GM21619 (cell line): ENCODE results near the gene SBK2.

Experiments
- ATAC-seq: cut with Tn5 transposase; IDR thresholded peaks from one replicate; pipeline ENCODE4 v1.9.1; 2021; ENCODE audit not compliant: unreplicated experiment

Gene SBK2

DNA sequence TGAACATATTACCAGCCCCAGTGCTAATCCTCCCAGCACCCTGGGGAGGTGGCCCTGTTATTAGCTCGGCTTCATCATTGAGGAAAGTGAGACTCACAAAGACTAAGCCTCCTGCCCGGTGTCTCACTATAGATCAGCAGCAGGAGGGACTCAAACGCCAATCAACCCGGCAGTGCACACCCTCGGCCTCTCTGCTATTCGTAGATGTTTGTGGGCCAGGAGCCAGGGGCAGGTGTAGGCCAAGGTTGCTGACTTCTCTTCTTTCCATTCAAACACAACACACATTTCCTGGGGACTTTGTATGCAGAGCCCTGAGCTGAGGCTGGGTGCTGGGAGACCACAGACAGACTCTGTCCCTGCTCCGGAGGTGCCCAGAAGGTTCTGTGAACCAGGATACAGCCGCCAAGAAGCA lies 17.8 kb upstream of the SBK2 start:
- ATAC-seq: no peak

DNA sequence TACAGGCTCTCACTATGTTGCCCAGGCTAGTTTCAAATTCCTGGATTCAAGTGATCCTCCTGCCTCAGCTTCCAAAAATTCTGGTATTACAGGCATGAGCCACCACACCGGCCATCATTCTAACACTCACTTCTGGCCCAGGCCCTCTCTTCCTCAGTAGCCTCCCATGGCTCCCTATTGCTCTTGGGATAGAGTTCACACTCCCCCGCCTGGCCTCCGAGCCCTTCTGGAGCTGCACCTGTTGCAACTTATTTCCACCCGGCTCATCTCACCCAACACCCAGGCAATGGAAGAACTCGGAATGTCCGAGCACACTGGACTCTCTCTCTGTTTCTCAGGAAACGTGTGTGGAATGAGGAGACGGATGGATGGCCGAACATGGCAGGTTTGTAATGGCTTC lies 17.4 kb upstream of the SBK2 start:
- ATAC-seq: no peak

DNA sequence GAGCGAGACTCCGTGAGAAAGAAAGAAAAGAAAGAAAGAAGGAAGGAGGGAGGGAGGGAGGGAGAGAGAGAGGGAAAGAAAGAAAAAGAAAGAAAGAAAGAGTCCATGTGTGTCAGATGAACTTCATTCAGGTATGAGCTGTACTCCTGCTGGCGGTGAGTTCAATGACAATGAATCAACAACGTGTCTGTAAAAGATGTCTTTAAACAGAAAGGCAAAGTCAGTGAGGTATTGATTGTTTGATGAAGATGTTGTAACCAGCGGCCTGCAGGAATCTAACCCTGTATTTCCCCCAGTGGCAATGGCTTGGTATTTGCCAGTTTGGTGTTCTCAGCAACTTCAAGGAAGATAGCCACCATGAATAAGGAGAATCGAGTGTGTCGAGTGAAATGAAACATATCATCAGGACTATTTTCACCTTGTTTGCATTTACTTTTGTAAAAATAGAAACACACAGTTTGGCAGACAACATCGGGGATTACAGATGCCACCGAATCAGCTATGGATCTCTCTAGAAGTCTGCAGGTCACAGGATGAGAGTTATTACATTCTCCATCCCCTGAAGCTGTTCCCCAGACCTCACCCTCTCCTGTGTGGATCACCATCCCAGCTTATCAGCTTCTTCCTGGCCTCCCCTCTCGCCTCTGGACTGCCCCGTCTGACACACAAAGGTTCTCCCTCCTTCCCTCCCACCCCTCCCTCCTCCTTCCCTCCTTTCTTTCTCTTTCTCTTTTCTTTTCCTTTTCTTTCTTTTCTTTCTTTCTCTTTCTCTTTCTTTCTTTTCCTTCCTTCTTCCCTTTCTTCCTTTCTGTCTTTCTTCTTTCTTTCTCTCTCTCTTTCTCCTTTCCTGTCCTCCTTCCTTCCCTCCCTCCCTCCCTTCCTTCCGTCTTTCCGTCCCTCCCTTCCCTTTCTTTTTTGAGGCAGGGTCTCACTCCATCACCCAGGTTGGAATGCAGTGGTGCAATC lies 16.6 kb upstream of the SBK2 start:
- no peak for ATAC-seq

DNA sequence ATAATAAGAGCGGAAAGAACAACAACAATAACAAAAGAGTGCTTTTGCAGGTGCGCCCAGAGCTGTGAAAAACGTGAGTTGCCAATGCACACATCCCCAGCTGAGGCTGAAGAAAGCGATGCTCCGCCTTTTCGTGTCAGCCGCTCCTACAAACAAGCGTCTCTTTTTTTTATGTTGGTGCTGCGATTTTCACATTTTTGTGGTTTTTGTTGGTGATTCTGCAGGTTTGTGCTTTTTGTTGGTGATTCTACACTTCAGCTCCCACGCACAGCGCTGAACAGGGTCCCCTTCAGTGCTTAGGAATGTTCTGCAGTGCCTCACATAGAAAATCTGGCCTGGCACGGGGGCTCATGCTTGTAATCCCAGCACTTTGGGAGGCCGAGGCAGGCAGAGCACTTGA lies 15.7 kb upstream of the SBK2 start:
- ATAC-seq: no peak

DNA sequence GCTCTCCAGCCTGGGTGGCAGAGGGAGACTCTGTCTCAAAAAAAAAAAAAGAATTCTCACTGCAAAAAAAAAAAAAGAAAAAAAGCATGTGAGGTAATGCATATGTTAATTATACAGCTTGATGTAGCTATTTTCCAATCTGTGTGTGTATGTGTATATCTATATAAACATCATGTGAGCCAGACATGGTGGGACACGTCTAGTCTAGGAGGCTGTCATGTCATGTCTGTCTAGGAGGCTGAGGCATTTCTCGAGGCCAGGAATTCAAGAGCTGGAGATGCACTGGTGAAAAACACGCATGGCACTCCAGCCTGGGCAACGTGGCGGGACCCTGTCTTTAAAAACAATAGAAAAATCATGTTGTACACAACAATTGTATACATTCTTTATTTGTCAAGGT lies 15.3 kb upstream of the SBK2 start:
- ATAC-seq: no peak

DNA sequence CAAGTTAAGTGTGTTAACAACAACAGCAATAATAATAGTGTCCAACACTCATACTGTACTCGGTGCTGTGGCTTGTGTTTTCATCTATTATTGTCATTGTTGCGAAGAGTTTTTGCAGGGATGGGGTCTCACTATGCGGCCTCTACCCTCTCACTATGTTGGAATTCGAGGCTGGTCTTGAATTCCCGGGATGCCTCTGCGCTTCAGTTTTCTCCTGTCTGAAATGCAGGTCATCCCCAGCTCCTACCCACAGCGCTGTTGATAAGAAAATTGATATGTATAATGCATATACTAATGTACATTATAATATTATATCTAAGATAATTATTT lies 13.4 kb upstream of the SBK2 start:
- no peak for ATAC-seq

DNA sequence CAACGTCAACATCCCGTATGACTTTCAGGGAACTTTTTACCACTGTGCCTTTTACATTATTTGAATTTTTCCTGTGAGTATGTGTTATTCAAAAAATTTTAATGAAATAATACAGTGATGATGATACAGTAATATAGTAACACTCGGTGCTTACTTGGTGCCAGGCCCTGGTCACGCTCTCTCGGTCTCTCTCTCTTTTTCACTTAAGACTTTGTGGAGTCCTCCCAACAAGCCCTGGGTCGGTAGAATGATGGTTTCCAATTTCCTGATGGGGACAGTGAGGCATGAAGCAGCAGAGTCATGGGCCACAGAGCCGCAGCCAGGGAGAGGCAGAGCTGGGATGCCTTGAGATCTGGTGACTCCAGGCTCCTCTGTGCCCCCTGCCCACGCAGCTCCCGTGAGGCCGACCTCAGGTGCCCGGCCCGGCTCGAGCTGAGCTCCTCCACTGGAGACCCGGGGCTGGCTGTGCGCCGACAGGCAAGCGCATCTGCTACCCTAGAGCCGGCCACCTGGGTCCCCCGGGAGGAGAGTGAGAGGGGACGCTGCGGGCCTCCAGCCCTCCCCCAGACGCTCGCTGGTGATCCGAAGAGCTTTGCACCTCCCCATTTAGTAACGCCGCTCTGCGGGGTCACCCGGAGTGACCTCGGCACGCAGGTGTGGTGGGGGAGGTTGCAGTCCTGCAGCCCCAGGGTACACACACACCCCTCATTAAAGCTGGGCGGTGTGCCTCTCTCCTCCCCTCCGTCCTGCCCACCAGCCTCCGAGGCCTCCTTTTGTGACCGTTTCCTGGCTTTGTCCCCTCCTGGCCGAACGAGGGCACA lies 12.8 kb upstream of the SBK2 start:
- ATAC-seq: no peak

DNA sequence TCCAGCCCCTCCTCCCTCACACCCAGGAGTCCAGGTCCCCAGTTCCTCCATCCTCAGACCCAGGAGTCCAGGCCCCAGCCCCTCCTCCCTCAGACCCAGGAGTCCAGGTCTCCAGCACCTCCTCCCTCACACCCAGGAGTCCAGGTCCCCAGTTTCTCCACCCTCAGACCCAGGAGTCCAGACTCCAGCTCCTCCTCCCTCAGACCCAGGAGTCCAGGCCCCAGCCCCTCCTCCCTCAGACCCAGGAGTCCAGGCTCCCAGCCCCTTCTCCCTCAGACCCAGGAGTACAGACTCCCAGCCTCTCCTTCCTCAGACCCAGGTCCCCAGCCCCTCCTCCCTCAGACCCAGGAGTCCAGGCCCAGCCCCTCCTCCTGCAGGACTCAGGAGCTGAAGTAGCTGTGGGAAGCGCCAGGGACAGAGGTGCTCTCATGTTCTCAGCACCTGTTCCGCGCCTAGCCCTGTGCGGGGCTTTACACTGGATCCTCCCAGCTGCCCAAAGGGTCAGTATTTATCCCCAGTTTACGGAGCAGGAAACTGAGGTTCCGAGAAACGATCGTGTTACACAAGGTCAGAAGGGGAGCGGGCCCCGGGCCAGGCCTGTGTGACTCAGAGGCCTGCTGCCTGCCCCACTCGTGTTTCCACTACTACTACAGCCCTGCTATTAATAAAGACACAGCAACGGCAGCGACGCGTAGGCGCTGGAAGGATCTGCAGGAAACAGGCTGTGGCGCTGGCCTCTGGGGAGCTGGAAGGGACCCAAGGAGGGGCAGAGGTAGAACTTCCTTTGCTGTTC lies 10.1 kb upstream of the SBK2 start:
- no peak for ATAC-seq

DNA sequence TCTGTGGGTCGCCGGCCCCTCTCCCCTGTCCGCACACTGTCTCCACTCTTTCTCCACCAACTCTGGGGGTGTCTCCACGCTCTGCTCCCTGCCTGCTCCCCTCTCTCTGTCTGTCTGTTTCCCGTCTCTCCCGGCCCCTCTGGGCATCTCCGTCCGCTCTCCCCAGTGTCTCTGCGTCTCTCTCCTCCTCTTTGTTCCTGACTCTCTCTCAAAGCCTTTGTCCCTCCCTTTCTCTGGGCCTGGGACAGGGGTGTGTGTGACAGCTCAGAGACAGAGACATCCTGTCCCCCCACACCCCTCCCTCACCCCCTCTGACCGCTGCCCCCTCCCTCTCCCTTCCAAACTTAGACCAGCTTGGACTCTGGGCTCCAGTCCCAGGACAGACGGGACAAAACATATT lies 9.1 kb upstream of the SBK2 start:
- no peak for ATAC-seq

DNA sequence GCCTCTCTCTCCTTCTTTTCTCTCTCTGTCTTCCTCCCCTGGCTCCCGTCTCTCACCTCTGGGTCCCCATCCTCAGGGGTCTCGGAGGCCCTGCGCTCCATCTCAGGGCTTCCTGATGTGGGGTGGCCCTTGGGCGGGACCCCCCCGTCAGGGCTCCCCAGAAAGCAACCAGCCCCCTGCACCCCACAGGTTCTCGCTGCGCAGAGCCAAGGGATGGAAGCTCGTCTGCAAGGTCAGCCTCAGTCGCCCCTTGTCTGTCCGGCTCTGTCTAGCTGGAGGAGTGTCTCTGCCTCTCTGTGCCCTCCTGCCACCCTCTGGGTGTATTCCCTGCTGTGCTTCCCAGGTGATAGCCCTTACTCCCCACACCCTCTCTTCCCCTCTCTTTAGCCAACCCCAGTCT lies 8.5 kb upstream of the SBK2 start, which contains the start of gene SBK3:
Gene SBK3, minus strand, starts transcription at position 101 of the 400 bp plus-strand sequence. Its CDS starts 0 bp downstream, at position 101.
- ATAC-seq: no peak

DNA sequence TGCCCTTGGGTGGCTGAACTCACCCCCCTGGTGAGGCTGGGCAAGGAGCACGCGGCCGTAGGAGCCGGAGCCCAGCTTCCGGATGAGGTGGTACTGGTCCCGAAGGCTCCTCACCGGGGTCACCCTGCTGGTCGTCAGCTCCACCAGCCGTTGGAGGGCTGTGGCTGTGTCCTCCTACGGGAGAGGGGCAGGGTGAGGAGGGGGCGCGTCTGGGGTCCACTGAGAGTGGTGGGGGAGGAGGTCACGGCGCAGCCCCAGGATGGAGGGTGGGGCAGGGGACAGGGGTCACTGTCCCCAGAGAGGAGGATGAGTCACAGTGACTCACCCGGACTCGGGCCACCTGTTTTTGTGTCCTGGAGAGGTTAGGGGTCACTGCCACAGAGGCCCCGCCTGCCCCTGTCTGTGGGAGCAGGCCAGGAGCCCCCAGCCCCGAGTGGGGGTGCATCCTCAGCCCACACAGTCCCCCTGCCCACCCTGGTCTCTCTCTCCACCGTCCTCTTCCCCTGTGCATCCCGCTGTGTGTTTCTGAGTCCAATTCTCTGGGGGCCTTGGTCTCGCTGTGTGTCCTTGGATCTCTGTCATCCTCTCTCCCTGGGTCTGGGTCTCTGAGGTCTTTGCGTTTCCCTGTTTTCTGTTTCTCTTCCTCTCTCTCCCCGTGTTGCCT lies 8.0 kb upstream of the SBK2 start:
- no peak for ATAC-seq

DNA sequence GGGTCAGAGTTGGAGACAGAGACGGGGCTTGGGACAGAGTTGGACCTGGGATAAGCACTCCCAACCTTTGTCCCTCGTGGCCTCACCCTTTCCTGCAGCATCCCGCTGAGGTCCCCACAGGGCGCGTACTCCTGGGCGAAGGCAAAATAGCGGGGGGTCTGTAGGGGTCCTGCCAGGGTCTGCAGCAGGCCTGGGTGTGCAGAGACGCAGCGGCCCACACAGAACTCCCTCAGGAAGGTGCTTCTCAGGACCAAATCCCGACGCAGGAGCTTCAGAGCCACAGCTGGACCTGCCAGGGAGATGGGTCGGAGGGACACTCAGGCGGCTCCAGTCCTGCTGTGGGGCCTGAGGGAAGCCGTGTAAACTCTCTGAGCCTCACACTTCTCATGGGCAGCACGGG lies 7.1 kb upstream of the SBK2 start:
- no peak for ATAC-seq

DNA sequence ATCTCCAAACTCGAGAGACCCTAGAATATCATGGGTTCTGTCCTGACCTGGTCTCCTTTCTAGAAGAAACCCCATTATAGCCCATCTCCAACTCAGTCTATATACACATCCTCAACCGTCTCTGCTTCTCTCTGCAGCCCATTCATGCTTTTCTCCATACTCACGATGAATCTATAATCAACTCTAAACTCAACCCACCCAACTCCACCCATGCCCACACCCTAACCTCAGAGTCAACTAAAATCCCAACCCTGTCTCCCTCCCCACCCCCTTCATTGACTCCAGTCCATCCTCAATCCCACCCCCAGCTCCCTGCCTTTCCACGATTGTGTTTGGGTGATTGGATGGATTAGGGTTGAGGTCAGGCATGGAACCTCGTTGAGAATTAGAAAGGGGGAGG lies 6.6 kb upstream of the SBK2 start:
- no peak for ATAC-seq

DNA sequence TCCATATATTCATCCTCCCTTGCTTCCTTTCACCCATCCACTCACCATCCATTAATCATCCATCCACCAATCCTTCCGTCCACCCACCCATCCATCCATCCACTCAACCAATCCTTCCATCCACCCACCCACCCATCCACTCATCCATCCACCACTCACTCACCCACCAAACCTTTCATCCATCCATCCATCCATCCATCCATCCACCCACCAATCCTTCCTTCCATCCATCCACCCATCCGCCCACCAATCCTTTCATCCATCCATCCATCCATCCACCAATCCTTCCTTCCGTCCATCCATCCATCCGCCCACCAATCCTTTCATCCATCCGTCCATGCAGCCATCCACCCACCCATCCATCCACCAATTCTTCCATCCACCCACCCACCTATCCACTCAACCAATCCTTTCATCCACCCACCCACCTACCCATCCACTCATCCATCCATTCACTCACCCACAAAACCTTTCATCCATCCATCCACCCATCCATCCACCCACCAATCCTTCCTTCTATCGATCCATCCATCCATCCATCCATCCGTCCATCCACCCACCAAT lies 5.4 kb upstream of the SBK2 start:
- no peak for ATAC-seq

DNA sequence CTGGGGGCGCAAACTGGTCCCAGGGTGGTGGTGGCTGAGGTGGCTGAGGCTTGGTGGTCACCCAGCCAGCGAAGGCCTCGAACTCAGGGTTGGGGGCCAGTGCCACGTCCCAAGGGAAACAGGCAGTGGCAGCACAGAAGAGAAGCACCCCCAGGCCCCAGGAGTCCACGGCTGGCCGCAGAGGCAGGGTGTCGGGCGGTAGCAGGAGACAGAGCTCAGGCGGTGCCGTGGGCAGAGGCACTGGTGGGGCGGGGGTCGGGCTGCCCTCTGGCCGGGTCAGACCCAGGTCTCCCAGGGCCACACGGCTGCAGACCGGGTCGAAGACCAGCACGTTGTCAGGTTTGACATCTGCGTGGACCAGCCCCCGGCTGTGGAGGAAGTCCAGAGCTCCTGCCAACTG lies 4.2 kb upstream of the SBK2 start:
- ATAC-seq: no peak

DNA sequence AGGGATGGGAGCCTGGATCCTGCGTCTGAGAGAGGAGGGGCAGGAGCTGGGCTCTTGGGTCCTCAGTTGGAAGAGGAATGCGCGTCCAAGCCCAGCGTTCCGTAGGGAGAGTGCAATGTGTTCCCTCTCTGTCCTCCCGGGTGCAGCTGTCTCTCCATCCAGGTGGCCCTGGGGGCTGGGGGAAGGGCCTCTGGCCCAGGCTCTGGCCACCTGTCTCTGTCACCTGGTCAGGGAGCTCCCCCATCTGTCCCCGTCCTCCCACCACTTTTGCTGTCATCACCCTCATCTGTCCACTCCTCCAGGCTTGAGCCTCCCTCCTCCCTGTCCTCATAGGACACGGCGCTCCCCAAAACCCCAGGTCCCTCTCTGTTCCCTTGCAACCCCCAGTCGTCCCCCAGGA lies 3.7 kb upstream of the SBK2 start:
- no peak for ATAC-seq

DNA sequence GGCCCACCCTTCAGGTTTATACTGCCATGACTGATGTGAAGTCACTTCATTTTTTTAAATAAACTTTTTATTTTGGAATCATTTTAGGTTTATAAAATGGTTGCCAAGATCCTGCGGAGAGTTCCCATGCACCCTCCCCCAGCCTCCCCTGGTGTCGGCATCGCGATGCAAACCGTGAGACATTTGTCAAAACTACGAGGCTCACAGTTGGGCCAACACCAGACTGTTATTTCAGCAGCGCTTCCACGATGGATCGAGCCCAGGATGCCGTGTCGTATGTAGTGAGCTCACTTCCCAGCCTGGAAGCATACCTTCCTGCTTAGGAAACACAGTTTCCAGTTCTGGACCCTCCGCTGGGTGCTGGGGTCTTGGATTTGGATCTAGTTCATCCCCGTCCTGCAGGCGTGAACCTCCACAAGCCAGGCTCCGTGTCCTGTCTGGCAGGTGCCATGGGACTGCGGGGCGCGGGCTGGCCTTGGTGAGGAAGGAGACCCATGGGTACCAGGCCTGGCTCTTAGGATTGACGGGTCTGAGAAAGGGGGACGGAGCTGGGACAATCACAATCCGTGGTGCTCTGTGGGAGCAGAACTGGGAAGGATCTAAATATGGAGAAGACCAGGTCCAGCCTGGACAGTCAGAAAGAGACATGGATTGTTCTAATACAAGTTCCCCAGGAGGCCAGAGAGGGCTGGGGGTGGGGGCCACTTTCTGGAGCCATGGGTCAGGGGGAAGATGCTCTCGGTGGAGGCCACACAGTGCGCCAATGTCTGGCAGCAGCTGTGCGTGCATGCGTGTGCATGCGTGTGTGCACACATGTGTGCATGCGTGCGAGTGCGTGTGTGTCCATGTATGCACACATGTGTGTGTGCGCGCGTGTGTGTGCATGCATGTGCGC lies 2.4 kb upstream of the SBK2 start:
- ATAC-seq: no peak

DNA sequence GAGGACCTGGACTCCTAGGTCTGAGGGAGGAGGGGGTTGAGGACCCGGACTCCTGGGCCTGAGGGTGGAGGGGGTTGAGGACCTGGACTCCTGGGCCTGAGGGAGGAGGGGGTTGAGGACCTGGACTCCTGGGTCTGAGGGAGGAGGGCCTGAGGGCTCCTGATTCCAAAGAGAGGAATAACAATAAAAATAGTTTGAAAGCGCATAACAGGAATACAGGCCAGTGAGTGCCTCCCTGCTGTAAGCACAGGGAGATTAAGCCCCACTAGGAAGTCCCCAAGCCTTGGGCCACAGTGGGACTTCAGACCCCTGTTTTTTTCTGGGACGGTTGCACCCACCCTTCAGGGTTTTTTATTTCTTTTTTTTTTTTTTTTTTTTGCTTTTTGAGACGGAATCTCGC lies 1.2 kb upstream of the SBK2 start:
- ATAC-seq: no peak

DNA sequence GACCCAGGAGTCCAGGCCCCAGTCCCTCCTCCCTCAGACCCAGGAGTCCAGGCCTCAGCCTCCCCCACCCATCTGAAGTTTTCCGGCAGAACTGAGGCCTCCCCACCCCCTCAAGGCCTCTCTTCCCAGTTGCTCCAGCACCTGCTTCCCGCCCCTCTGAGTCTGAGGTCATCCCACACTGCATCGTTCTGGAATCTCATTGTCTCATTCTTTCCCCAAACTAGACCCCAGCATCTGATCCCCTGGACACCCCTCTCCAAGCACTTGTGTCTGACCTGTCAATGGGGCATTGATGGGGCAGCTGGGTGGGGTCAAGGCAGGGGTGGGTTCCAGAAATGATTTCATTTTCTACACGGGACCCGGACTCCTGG lies 793 bp upstream of the SBK2 start:
- no peak for ATAC-seq

DNA sequence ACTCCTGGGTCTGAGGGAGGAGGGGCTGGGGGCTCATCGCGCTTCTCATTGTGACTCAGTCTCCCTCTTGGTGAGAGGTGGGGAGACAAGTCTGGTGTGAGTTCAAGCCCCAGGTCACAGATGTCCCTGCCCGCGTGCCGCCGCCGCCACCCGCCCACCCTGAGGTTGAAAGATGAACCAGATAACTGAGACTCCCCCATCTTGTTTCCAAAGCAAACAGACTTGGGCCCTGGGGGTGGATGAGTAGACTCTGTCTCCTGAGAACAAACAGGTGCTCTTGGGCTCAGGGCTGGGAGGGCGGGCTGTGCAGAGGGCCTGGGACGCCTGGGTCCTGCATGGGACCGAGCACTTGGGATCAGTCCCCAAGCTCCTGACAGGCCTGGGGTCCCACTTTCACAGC lies 567 bp downstream of the SBK2 start:
- no peak for ATAC-seq
